ENCODE data around the gene SLC36A3. TPM values are rescaled to one million over a fixed set of nuclear protein-coding genes. Genes with fewer than 3 reads are reported as not detected.

SLC36A3 gene
- total and polyA plus RNA-seq, 2 of the 4 experiments (the other 2 are of a cell fraction) = not detected

DNA sequence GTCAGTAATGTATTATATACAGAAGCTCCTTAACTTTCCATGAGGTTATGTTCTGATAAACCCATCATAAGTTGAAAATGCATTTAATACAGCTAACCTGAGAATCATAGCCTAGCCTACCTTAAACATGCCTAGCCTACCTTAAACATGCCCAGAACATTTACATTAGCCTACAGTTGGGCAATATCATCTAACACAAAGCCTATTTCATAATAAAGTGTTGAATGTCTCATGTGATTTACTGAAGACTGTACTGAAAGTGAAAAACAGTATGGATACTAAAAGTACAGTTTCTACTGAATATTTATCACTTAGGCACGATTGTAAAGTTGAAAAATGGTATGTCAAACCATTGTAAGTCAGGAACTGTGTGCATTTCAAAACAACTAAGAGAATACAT, 49.0 kb downstream of the SLC36A3 start:
- Histone ChIP-seq H2AFZ (replicated peaks; ENCODE audit: low read length, poor library complexity) (no peak overlapping the region), H3K4me2 (ENCODE audit: low read depth, low read length) (no peak overlapping the region), H3K79me1 (ENCODE audit: low read depth in 1 of 2, low read length in 2 of 2) (peaks cover 0 to 5% of the 10 kb centered on the region in 2 experiments; a peak in 2 of 4 replicates), H4K20me1 (ENCODE audit: insufficient read depth, low read length) (no peaks in the 10 kb centered on the region), H3K4ac (ENCODE audit: low read depth, low read length) (no peak overlapping the region), H3K27ac (ENCODE audit: insufficient read depth, low read length) (no peak overlapping the region), H3K23ac (ENCODE audit: low read depth, low read length) (no peak overlapping the region), H2BK5ac (ENCODE audit: low read depth, low read length, poor library complexity, severe bottlenecking) (no peak overlapping the region), H3K9me1 (ENCODE audit: insufficient read depth, low read length) (peaks cover 5% of the 10 kb centered on the region; the same call in 1 of the 2 replicates), H2BK20ac (ENCODE audit: low read depth, low read length) (no peak overlapping the region), H3K56ac (ENCODE audit: extremely low read depth, insufficient read depth, low read length) (no peak overlapping the region), H3K4me3 (ENCODE audit: insufficient read depth, low read depth, low read length) (no peak overlapping the region), H2BK15ac (ENCODE audit: low read depth, low read length) (no peak overlapping the region), H3K9me3 (ENCODE audit: control insufficient read depth, insufficient read depth, low read length) (no peaks in the 10 kb centered on the region), H4K5ac (ENCODE audit: low read depth, low read length) (no peak overlapping the region), H4K8ac (ENCODE audit: low read depth in 2 of 2, low read length in 2 of 2) (no peak overlapping the region), H3K27me3 (ENCODE audit: control insufficient read depth, insufficient read depth, low read length) (no peaks in the 10 kb centered on the region), H2BK120ac (ENCODE audit: low read depth, low read length) (no peak overlapping the region), H3K9ac (ENCODE audit: low read depth, low read length) (no peak overlapping the region), H2AK9ac (replicated peaks; ENCODE audit: low read depth, low read length, poor library complexity) (no peak overlapping the region), H3K36me3 (ENCODE audit: control insufficient read depth, insufficient read depth, low read length) (no peaks in the 10 kb centered on the region), H3K18ac (ENCODE audit: low read depth, low read length) (no peak overlapping the region), H4K91ac (ENCODE audit: insufficient read depth, low read depth, low read length) (no peak overlapping the region), H3K14ac (replicated peaks; ENCODE audit: low read depth, low read length) (no peak overlapping the region), H2AK5ac (ENCODE audit: low read depth, low read length) (no peak overlapping the region), H3K4me1 (ENCODE audit: control insufficient read depth, insufficient read depth, low read length) (no peaks in the 10 kb centered on the region; the same call in 1 of the 2 replicates)
- POLR2A ChIA-PET (ENCODE audit: unreplicated experiment) = no interaction called here
- ATAC-seq (ENCODE audit: low read depth) (no peak), DNase-seq (no peak)
- no CpG with 5 or more reads among the region's 1 CpG for WGBS, 2 experiments (ENCODE audit: extremely low coverage in 2 of 2, insufficient read length in 1 of 2)
- dilution Hi-C loops (cut with HindIII; ENCODE audit: low sequenced_read_pairs, unreplicated experiment) (no loop called here), intact Hi-C loops (cut with micrococcal nuclease) (loop anchor here (5.0 kb wide), 1 partner anchor 452 kb away; no protein-coding TSS in a partner anchor), in situ Hi-C loops (cut with MboI; ENCODE audit: low sequenced_read_pairs) (no loop called here)
- CTCF ChIA-PET = interaction anchor here (2.0 kb wide), 1 partner anchor 16 kb away, joined by 8 read pairs; no protein-coding TSS in a partner anchor
- TF ChIP-seq MAZ (IDR thresholded peaks at IDR 0.05; ENCODE audit: borderline replicate concordance, low read depth, low read length) = no peak
- TF ChIP-seq MAFK (IDR thresholded peaks at IDR 0.05; ENCODE audit: low read depth, low read length) = no peak
- no peak for TF ChIP-seq CHD1 (IDR thresholded peaks at IDR 0.05; ENCODE audit: low read depth, low read length)
- no peak for TF ChIP-seq MXI1 (IDR thresholded peaks at IDR 0.05; ENCODE audit: borderline replicate concordance, low read depth, low read length)
- TF ChIP-seq CEBPB (IDR thresholded peaks at IDR 0.05; ENCODE audit: low read depth, low read length) = no peak
- TF ChIP-seq POLR2A (IDR thresholded peaks at IDR 0.05; ENCODE audit: low read depth, low read length) = no peak
- no peak for TF ChIP-seq NFE2L2 (IDR thresholded peaks at IDR 0.05; ENCODE audit: low read depth, low read length)
- no peak for TF ChIP-seq BHLHE40 (IDR thresholded peaks at IDR 0.05; ENCODE audit: low read depth, low read length)
- TF ChIP-seq FOS (IDR thresholded peaks at IDR 0.05; ENCODE audit: low read depth, low read length) = no peak
- TF ChIP-seq, protein P1, sequence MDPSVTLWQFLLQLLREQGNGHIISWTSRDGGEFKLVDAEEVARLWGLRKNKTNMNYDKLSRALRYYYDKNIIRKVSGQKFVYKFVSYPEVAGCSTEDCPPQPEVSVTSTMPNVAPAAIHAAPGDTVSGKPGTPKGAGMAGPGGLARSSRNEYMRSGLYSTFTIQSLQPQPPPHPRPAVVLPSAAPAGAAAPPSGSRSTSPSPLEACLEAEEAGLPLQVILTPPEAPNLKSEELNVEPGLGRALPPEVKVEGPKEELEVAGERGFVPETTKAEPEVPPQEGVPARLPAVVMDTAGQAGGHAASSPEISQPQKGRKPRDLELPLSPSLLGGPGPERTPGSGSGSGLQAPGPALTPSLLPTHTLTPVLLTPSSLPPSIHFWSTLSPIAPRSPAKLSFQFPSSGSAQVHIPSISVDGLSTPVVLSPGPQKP (IDR thresholded peaks at IDR 0.05; ENCODE audit: borderline replicate concordance, low read depth, low read length) = no peak
- no peak for TF ChIP-seq RCOR1 (IDR thresholded peaks at IDR 0.05; ENCODE audit: insufficient replicate concordance, low read length)
- TF ChIP-seq RFX5 (IDR thresholded peaks at IDR 0.05; ENCODE audit: low read depth, low read length) = no peak
- no TSS peak for BruUV-seq (replicated peaks)

Measured in IMR-90 (cell line).